H9 (cell line): Measurements from ENCODE around the gene CYP2D6. TPM values are rescaled to one million over a fixed set of nuclear protein-coding genes. Genes with fewer than 3 reads are reported as not detected.
A peak's percentile ranks its signal among the peaks of the same experiment; 100 is the strongest.

Experiments
- DNase-seq: peaks from one replicate; pipeline ENCODE4 v3.0.0-alpha.2; 2017
- H2AFZ ChIP-seq: one replicate; pipeline ENCODE4 v1.6.1; 2013; ENCODE audit warnings: mild to moderate bottlenecking, low read length, control low read depth, moderate library complexity
- H2AK5ac ChIP-seq: 2 replicates; pipeline ENCODE4 v1.6.1; 2013; ENCODE audit warnings: low read length, control low read depth, mixed read lengths; ENCODE audit not compliant: insufficient read length
- H2BK120ac ChIP-seq: one replicate; pipeline ENCODE4 v1.6.1; 2013; ENCODE audit warnings: low read depth, mild to moderate bottlenecking, low read length, control low read depth, inconsistent platforms; ENCODE audit not compliant: poor library complexity, severe bottlenecking
- H2BK12ac ChIP-seq: 2 replicates; pipeline ENCODE4 v1.6.1; 2013; ENCODE audit warnings: low read length, control low read depth, mixed read lengths, low read depth; ENCODE audit not compliant: insufficient read length
- H2BK15ac ChIP-seq: 2 replicates; pipeline ENCODE4 v1.6.1; 2013; ENCODE audit warnings: low read depth, low read length, control low read depth
- H2BK20ac ChIP-seq: one replicate; pipeline ENCODE4 v1.6.1; 2013; ENCODE audit warnings: low read depth, mild to moderate bottlenecking, low read length, control low read depth, inconsistent platforms; ENCODE audit not compliant: poor library complexity, severe bottlenecking
- H2BK5ac ChIP-seq: 2 replicates; pipeline ENCODE4 v1.6.1; 2013; ENCODE audit warnings: low read length, control low read depth, mixed read lengths; ENCODE audit not compliant: insufficient read length
- H3K14ac ChIP-seq: 2 replicates; pipeline ENCODE4 v1.6.1; 2013; ENCODE audit warnings: low read length, control low read depth; ENCODE audit not compliant: insufficient read depth
- H3K18ac ChIP-seq: 2 replicates; pipeline ENCODE4 v1.6.1; 2013; ENCODE audit warnings: low read depth, mild to moderate bottlenecking, mixed read lengths, low read length, control low read depth; ENCODE audit not compliant: insufficient read length
- H3K23ac ChIP-seq: 2 replicates; pipeline ENCODE4 v1.6.1; 2013; ENCODE audit warnings: low read length, control low read depth, mixed read lengths, low read depth; ENCODE audit not compliant: insufficient read length
- H3K23me2 ChIP-seq: 2 replicates; pipeline ENCODE4 v1.6.1; 2013; ENCODE audit warnings: low read depth, mild to moderate bottlenecking, mixed read lengths, low read length, control low read depth; ENCODE audit not compliant: insufficient read length, poor library complexity, severe bottlenecking
- H3K27ac ChIP-seq: 2 replicates; pipeline ENCODE4 v1.5.1; 2013; ENCODE audit warnings: low read length, control low read depth, mixed read lengths, low read depth; ENCODE audit not compliant: insufficient read length
- H3K27me3 ChIP-seq: 2 replicates; pipeline ENCODE4 v1.6.1; 2013; ENCODE audit warnings: low read length, control low read depth, inconsistent platforms; ENCODE audit not compliant: insufficient read depth
- H3K4ac ChIP-seq: 2 replicates; pipeline ENCODE4 v1.6.1; 2013; ENCODE audit warnings: low read depth, mild to moderate bottlenecking, control low read depth, inconsistent platforms, low read length, moderate library complexity
- H3K4me1 ChIP-seq: 2 replicates; pipeline ENCODE4 v1.6.1; 2013; ENCODE audit warnings: low read length, control low read depth, inconsistent platforms; ENCODE audit not compliant: insufficient read depth
- H3K4me2 ChIP-seq: 2 replicates; pipeline ENCODE4 v1.6.1; 2013; ENCODE audit warnings: low read length, control low read depth, mixed read lengths; ENCODE audit not compliant: insufficient read length, insufficient read depth
- H3K56ac ChIP-seq: 2 replicates; pipeline ENCODE4 v1.6.1; 2013; ENCODE audit warnings: low read depth, mild to moderate bottlenecking, mixed read lengths, low read length, control low read depth; ENCODE audit not compliant: insufficient read length
- H3K79me1 ChIP-seq: 2 replicates; pipeline ENCODE4 v1.6.1; 2013; ENCODE audit warnings: low read depth, mild to moderate bottlenecking, moderate library complexity, low read length, control low read depth, inconsistent platforms; ENCODE audit not compliant: insufficient read depth, poor library complexity, severe bottlenecking
- H3K79me2 ChIP-seq: 2 replicates; pipeline ENCODE4 v1.6.1; 2013; ENCODE audit warnings: low read length, control low read depth, inconsistent platforms; ENCODE audit not compliant: insufficient read depth
- H3K9ac ChIP-seq: 2 replicates; pipeline ENCODE4 v1.6.1; 2013; ENCODE audit warnings: low read length, control low read depth, mixed read lengths; ENCODE audit not compliant: insufficient read length; ENCODE audit errors: extremely low read depth
- H3K9me3 ChIP-seq: one replicate; pipeline ENCODE4 v1.6.1; 2013; ENCODE audit warnings: low read depth, low read length, inconsistent platforms; ENCODE audit not compliant: control insufficient read depth
- H3T11ph ChIP-seq: one replicate; pipeline ENCODE4 v1.6.1; 2013; ENCODE audit warnings: mild to moderate bottlenecking, low read length, control low read depth, inconsistent platforms
- H4K20me1 ChIP-seq: one replicate; pipeline ENCODE4 v1.6.1; 2013; ENCODE audit not compliant: control insufficient read depth, insufficient read length, insufficient read depth
- H4K5ac ChIP-seq: 2 replicates; pipeline ENCODE4 v1.6.1; 2013; ENCODE audit warnings: low read depth, mild to moderate bottlenecking, mixed read lengths, low read length, control low read depth; ENCODE audit not compliant: insufficient read length
- H4K8ac ChIP-seq: replicated peaks from 2 replicates; pipeline ENCODE4 v1.6.1; 2013; ENCODE audit warnings: low read length, control low read depth, mixed read lengths, low read depth; ENCODE audit not compliant: insufficient read length
- H4K91ac ChIP-seq: 2 replicates; pipeline ENCODE4 v1.6.1; 2013; ENCODE audit warnings: low read depth, mild to moderate bottlenecking, moderate library complexity, mixed read lengths, low read length, control low read depth; ENCODE audit not compliant: insufficient read length
- H3K27ac Mint-ChIP-seq, 3 experiments: 2 replicates in 2 of 3; 3 replicates in 1 of 3; pipeline ENCODE4 v1.8.0; 2020 to 2021; ENCODE audit warnings: mixed read lengths in 3 of 3, mild to moderate bottlenecking in 1 of 3, moderate library complexity in 1 of 3
- H3K27me3 Mint-ChIP-seq: 2 replicates; pipeline ENCODE4 v1.8.0; 2021; ENCODE audit warnings: low read depth, mild to moderate bottlenecking, moderate library complexity, mixed read lengths
- H3K36me3 Mint-ChIP-seq, 3 experiments: 2 replicates in 2 of 3; 3 replicates in 1 of 3; pipeline ENCODE4 v1.8.0; 2020 to 2021; ENCODE audit warnings: low read depth in 3 of 3, mixed read lengths in 3 of 3; ENCODE audit not compliant: insufficient read depth in 1 of 3
- H3K4me1 Mint-ChIP-seq, 2 experiments: 2 replicates each; pipeline ENCODE4 v1.8.0; 2020; ENCODE audit warnings: mixed read lengths in 2 of 2
- H3K4me3 Mint-ChIP-seq, 2 experiments: 2 replicates in 1 of 2; 3 replicates in 1 of 2; pipeline ENCODE4 v1.8.0; 2020 to 2021; ENCODE audit warnings: mild to moderate bottlenecking in 2 of 2, mixed read lengths in 2 of 2, moderate library complexity in 1 of 2
- H3K9me3 Mint-ChIP-seq, 2 experiments: 2 replicates in 1 of 2; 3 replicates in 1 of 2; pipeline ENCODE4 v1.8.0; 2020; ENCODE audit warnings: mild to moderate bottlenecking in 2 of 2, mixed read lengths in 2 of 2, moderate library complexity in 1 of 2
- WGBS: extraction: QIAGEN DNeasy Blood & Tissue Kit; methylation state at CpG from one replicate; pipeline ENCODE4 v1.1.7; 2013; ENCODE audit warnings: missing lambda C conversion rate, low lambda C conversion rate, mixed read lengths; ENCODE audit not compliant: insufficient read length; ENCODE audit errors: extremely low coverage; 5-methylcytosine and 5-hydroxymethylcytosine counted together
- total RNA-seq: library from RNA; stranded (reverse); gene quantifications from 2 replicates; pipeline ENCODE4 v1.2.1, GENCODE V29; 2021
- TF ChIP-seq, protein P1 (sequence below): fragments of 200-600 bp; sonication (generic); conservative IDR thresholded peaks from 3 replicates; pipeline ENCODE4 v1.8.0; 2021; ENCODE audit warnings: antibody characterized with exemption, mild to moderate bottlenecking

Gene CYP2D6
- total RNA-seq, 1 experiment from 2014 or later, result 2.3 TPM

DNA sequence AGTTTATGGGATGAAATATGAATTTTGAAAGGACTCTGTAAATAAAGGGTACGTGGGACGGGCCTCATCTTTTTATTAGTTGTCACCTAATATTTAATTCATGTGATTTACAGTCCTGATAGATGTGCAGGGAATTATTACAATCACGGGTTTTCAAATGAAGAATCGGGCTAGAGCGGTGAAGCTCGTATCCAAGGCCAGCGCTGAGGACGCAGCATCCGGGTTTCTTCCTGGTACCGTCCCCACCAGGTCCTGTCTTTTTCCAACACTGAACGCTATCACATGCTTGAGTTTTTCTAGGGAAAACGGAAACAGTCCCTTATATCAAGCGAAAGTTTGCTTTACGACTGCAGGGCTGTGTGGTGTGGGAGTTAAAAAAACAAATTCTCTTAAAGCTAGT is 50.3 kb downstream of the CYP2D6 start:
- Histone ChIP-seq H3K23me2 (peaks cover 6% of the 10 kb centered on the region), H2AK5ac (no peak overlapping the region)
- peak overlapping the region; percentile 89 to 90 for H3K4me3 Mint-ChIP-seq

More for the DNA sequence above, 50.3 kb downstream of the CYP2D6 start:
- TF ChIP-seq, protein P1, sequence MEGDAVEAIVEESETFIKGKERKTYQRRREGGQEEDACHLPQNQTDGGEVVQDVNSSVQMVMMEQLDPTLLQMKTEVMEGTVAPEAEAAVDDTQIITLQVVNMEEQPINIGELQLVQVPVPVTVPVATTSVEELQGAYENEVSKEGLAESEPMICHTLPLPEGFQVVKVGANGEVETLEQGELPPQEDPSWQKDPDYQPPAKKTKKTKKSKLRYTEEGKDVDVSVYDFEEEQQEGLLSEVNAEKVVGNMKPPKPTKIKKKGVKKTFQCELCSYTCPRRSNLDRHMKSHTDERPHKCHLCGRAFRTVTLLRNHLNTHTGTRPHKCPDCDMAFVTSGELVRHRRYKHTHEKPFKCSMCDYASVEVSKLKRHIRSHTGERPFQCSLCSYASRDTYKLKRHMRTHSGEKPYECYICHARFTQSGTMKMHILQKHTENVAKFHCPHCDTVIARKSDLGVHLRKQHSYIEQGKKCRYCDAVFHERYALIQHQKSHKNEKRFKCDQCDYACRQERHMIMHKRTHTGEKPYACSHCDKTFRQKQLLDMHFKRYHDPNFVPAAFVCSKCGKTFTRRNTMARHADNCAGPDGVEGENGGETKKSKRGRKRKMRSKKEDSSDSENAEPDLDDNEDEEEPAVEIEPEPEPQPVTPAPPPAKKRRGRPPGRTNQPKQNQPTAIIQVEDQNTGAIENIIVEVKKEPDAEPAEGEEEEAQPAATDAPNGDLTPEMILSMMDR, result no peak
- Histone ChIP-seq H3K27ac (no peak overlapping the region), H2BK12ac (no peak overlapping the region), H3K9ac (peak overlapping the region; percentile 13), H4K20me1 (no peaks in the 10 kb centered on the region), H3K4me1 (no peaks in the 10 kb centered on the region), H4K91ac (no peak overlapping the region), H4K5ac (no peak overlapping the region), H3K14ac (no peak overlapping the region), H3K27me3 (no peaks in the 10 kb centered on the region), H2BK5ac (no peak overlapping the region), H3K79me1 (no peaks in the 10 kb centered on the region), H3T11ph (no peak overlapping the region), H3K56ac (no peak overlapping the region), H3K23ac (no peak overlapping the region), H2AFZ (no peak overlapping the region), H4K8ac (no peak overlapping the region), H2BK20ac (no peak overlapping the region), H3K18ac (no peak overlapping the region), H3K79me2 (no peaks in the 10 kb centered on the region), H3K4me2 (peak overlapping the region; percentile 85), H2BK15ac (no peak overlapping the region), H3K4ac (no peak overlapping the region), H2BK120ac (no peak overlapping the region), H3K9me3 (no peaks in the 10 kb centered on the region)
- Mint-ChIP-seq H3K27me3 (no peaks in the 10 kb centered on the region), H3K9me3 (no peaks in the 10 kb centered on the region; a peak in 1 of 5 replicates), H3K4me1 (peaks cover 12 to 20% of the 10 kb centered on the region in 2 experiments; a peak in 3 of 4 replicates), H3K36me3 (peaks cover 12 to 30% (median 20%) of the 10 kb centered on the region in 3 experiments), H3K27ac (peak overlapping the region; percentile 84 to 98 (median 96); a peak in 5 of 7 replicates)
- WGBS, result no CpG with 5 or more reads among the region's 14 CpGs
- DNase-seq, result no peak
